GM12892 (cell line): ENCODE data around the gene MUC6.

Source experiments
- POLR2A ChIP-seq: IDR thresholded peaks from 2 replicates; pipeline ENCODE4 v1.6.1; 2011; ENCODE audit warnings: low read depth, low read length, control low read depth
- POLR2AphosphoS5 ChIP-seq: IDR thresholded peaks from 2 replicates; pipeline ENCODE4 v1.6.1; 2011; ENCODE audit warnings: low read depth, low read length, control low read depth
- TAF1 ChIP-seq: IDR thresholded peaks from 2 replicates; pipeline ENCODE4 v1.6.1; 2011; ENCODE audit warnings: low read depth, mild to moderate bottlenecking, control low read depth, low read length, borderline replicate concordance

DNA sequence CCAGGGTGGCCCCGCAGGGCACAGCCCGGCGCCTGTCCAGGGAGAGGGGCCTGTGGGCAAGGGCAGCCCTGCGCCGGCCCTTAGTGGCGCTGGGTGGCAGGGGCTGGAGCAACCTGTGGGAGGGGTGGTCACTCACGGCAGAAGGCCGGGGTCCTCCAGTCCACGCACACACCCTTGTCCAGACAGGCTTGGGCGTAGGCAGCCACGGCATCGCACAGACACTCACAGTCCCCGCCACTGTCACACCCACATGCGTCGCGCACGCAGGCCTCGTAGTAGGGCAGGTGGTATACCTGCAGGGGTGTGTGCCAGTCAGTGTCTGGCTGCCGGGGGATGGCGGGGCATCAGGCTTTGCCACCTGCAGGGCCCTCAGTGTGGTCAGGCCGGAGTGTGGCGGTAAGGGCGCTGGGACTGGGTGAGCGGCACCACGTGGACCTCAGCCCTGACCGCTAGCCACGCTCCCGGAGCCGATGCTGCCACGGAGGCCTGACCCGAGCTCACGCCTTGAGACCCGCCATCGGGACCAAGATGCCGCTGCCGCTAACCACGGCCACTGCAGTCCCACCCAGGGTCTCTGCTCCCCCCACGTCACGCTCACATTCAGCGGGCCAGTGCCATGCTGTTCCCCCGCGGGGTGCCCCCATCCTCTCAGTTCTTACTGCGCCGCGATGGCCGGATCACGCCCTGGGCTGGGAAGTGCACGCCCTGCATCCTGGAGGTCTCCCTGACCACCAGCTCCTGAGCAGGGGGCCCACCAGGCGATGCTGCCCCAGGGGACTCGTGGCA, 12.5 kb downstream of the MUC6 start:
- TF ChIP-seq POLR2AphosphoS5 (no peak), POLR2A (no peak), TAF1 (no peak)
